ENCODE measurements around the gene IBSP. TPM values are rescaled to one million over a fixed set of nuclear protein-coding genes. Genes with fewer than 3 reads are reported as not detected.

The IBSP gene
- total RNA-seq, 4 donors from 2014 or later: not detected

- Histone ChIP-seq H3K4me3 (no peak overlapping the region), H3K27ac (replicated peaks in 1 of 4) (no peak overlapping the region), H3K4me1 (no peaks in the 10 kb centered on the region), H3K27me3 (no peaks in the 10 kb centered on the region), H3K36me3 (no peaks in the 10 kb centered on the region), H3K9me3 (no peaks in the 10 kb centered on the region)
- 82% methylated on average over 2 of the region's 2 CpGs for WGBS
- TF ChIP-seq CTCF (IDR thresholded peaks at IDR 0.05): no peak
- TF ChIP-seq EP300 (IDR thresholded peaks at IDR 0.05): no peak
- no peak for TF ChIP-seq POLR2AphosphoS5 (IDR thresholded peaks at IDR 0.05)
- no peak for TF ChIP-seq POLR2A (IDR thresholded peaks at IDR 0.05; ENCODE audit: low read depth)
- no peak for DNase-seq (ENCODE audit: extremely low spot score)
- intact Hi-C loops (cut with DNase I): no loop called here
Measured at GRCh38 chr4:87783781-87784180, 15.6 kb upstream of the IBSP start.

GRCh38 chr4:87785731-87786509, 13.4 kb upstream of the IBSP start:
- TF ChIP-seq EP300 (IDR thresholded peaks at IDR 0.05) (no peak), POLR2AphosphoS5 (IDR thresholded peaks at IDR 0.05) (no peak), POLR2A (IDR thresholded peaks at IDR 0.05; ENCODE audit: low read depth) (no peak), CTCF (IDR thresholded peaks at IDR 0.05) (no peak)
- DNase-seq (ENCODE audit: extremely low spot score): no peak
- no peaks in the 10 kb centered on the region for H3K36me3 ChIP-seq
- WGBS: 95% methylated on average over 15 of the region's 15 CpGs
- H3K4me3 ChIP-seq: no peak overlapping the region
- H3K27ac ChIP-seq (replicated peaks in 1 of 4): no peak overlapping the region
- no peaks in the 10 kb centered on the region for H3K4me1 ChIP-seq
- no peaks in the 10 kb centered on the region for H3K27me3 ChIP-seq
- intact Hi-C loops (cut with DNase I): no loop called here
- H3K9me3 ChIP-seq: no peaks in the 10 kb centered on the region

- Histone ChIP-seq H3K36me3 (no peaks in the 10 kb centered on the region), H3K4me3 (no peak overlapping the region), H3K27ac (replicated peaks in 1 of 4) (no peak overlapping the region), H3K27me3 (no peaks in the 10 kb centered on the region), H3K9me3 (no peaks in the 10 kb centered on the region), H3K4me1 (no peaks in the 10 kb centered on the region)
- intact Hi-C loops (cut with DNase I): no loop called here
- TF ChIP-seq POLR2AphosphoS5 (IDR thresholded peaks at IDR 0.05) (no peak), POLR2A (IDR thresholded peaks at IDR 0.05; ENCODE audit: low read depth) (no peak), CTCF (IDR thresholded peaks at IDR 0.05) (no peak), EP300 (IDR thresholded peaks at IDR 0.05) (no peak)
- DNase-seq (ENCODE audit: extremely low spot score): no peak
Measured at GRCh38 chr4:87802858-87803257, 3.5 kb downstream of the IBSP start.

- Histone ChIP-seq H3K4me1 (no peaks in the 10 kb centered on the region), H3K36me3 (no peaks in the 10 kb centered on the region), H3K27me3 (no peaks in the 10 kb centered on the region), H3K27ac (replicated peaks in 1 of 4) (no peak overlapping the region), H3K9me3 (no peaks in the 10 kb centered on the region), H3K4me3 (no peak overlapping the region)
- TF ChIP-seq POLR2A (IDR thresholded peaks at IDR 0.05; ENCODE audit: low read depth): no peak
- intact Hi-C loops (cut with DNase I): no loop called here
- no peak for DNase-seq (ENCODE audit: extremely low spot score)
- 89% methylated on average over 2 of the region's 2 CpGs for WGBS
Measured at GRCh38 chr4:87803421-87803820, 4.1 kb downstream of the IBSP start.

GRCh38 chr4:87804871-87805270, 5.5 kb downstream of the IBSP start:
- Histone ChIP-seq H3K27ac (replicated peaks in 1 of 4) (no peak overlapping the region), H3K27me3 (no peaks in the 10 kb centered on the region), H3K36me3 (no peaks in the 10 kb centered on the region), H3K9me3 (no peaks in the 10 kb centered on the region), H3K4me1 (no peaks in the 10 kb centered on the region), H3K4me3 (no peak overlapping the region)
- intact Hi-C loops (cut with DNase I): no loop called here
- WGBS: 61% methylated on average over 2 of the region's 2 CpGs
- no peak for DNase-seq (ENCODE audit: extremely low spot score)
- TF ChIP-seq POLR2A (IDR thresholded peaks at IDR 0.05; ENCODE audit: low read depth) (no peak), CTCF (IDR thresholded peaks at IDR 0.05) (no peak), EP300 (IDR thresholded peaks at IDR 0.05) (no peak), POLR2AphosphoS5 (IDR thresholded peaks at IDR 0.05) (no peak)
